Measurements from ENCODE around the gene TMEM184B. TPM values are rescaled to one million over a fixed set of nuclear protein-coding genes. Genes with fewer than 3 reads are reported as not detected.

Gene TMEM184B
- total and polyA plus RNA-seq, 4 donors: 7.5 to 12.6 (median 9.9) TPM

GRCh38 chr22:38243007-38243765, 29.6 kb downstream of the TMEM184B start:
- no peaks in the 10 kb centered on the region for H3K27me3 ChIP-seq (ENCODE audit: control insufficient read depth in 4 of 4, insufficient read depth in 4 of 4, low read length in 3 of 4)
- no peak overlapping the region for H3K9ac ChIP-seq (ENCODE audit: low read depth in 1 of 2, low read length in 2 of 2)
- TF ChIP-seq NR2F2 (IDR thresholded peaks at IDR 0.05) (peak; percentile 47), RXRA (IDR thresholded peaks at IDR 0.05) (peak in 1 of 2 donors; percentile 40), JUND (IDR thresholded peaks at IDR 0.05) (no peak), YY1 (IDR thresholded peaks at IDR 0.05) (no peak), FOXA1 (IDR thresholded peaks at IDR 0.05) (no peak), HNF4G (IDR thresholded peaks at IDR 0.05) (no peak), GABPA (IDR thresholded peaks at IDR 0.05 in 1 of 2, conservative IDR thresholded peaks at IDR 0.05 in 1 of 2) (no peak)
- TF ChIP-seq, protein P1, sequence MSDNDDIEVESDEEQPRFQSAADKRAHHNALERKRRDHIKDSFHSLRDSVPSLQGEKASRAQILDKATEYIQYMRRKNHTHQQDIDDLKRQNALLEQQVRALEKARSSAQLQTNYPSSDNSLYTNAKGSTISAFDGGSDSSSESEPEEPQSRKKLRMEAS (IDR thresholded peaks at IDR 0.05): no peak
- TF ChIP-seq, protein P2, sequence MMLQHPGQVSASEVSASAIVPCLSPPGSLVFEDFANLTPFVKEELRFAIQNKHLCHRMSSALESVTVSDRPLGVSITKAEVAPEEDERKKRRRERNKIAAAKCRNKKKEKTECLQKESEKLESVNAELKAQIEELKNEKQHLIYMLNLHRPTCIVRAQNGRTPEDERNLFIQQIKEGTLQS (IDR thresholded peaks at IDR 0.05): no peak
- TF ChIP-seq, protein P3, sequence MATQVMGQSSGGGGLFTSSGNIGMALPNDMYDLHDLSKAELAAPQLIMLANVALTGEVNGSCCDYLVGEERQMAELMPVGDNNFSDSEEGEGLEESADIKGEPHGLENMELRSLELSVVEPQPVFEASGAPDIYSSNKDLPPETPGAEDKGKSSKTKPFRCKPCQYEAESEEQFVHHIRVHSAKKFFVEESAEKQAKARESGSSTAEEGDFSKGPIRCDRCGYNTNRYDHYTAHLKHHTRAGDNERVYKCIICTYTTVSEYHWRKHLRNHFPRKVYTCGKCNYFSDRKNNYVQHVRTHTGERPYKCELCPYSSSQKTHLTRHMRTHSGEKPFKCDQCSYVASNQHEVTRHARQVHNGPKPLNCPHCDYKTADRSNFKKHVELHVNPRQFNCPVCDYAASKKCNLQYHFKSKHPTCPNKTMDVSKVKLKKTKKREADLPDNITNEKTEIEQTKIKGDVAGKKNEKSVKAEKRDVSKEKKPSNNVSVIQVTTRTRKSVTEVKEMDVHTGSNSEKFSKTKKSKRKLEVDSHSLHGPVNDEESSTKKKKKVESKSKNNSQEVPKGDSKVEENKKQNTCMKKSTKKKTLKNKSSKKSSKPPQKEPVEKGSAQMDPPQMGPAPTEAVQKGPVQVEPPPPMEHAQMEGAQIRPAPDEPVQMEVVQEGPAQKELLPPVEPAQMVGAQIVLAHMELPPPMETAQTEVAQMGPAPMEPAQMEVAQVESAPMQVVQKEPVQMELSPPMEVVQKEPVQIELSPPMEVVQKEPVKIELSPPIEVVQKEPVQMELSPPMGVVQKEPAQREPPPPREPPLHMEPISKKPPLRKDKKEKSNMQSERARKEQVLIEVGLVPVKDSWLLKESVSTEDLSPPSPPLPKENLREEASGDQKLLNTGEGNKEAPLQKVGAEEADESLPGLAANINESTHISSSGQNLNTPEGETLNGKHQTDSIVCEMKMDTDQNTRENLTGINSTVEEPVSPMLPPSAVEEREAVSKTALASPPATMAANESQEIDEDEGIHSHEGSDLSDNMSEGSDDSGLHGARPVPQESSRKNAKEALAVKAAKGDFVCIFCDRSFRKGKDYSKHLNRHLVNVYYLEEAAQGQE (IDR thresholded peaks at IDR 0.05): no peak
- H3K9me3 ChIP-seq (ENCODE audit: control insufficient read depth in 4 of 4, low read length in 3 of 4): no peaks in the 10 kb centered on the region
- no peak overlapping the region for H3K4me3 ChIP-seq (ENCODE audit: low read depth in 1 of 3, low read length in 3 of 3)
- DNase-seq (ENCODE audit: low spot score): peak; percentile 46
- WGBS: 71% methylated on average over 20 of the region's 20 CpGs
- peak overlapping the region; percentile 32 to 57 for H3K27ac ChIP-seq (ENCODE audit: low read depth in 1 of 2, low read length in 2 of 2)
- H3K36me3 ChIP-seq (ENCODE audit: control insufficient read depth in 4 of 4, insufficient read depth in 3 of 4, low read depth in 1 of 4, low read length in 3 of 4): peaks cover 0 to 18% (median 7%) of the 10 kb centered on the region in 4 donors
- H3K4me1 ChIP-seq (ENCODE audit: control insufficient read depth in 4 of 4, insufficient read depth in 4 of 4, low read length in 3 of 4): peaks cover 0 to 16% (median 6%) of the 10 kb centered on the region in 4 donors

DNA sequence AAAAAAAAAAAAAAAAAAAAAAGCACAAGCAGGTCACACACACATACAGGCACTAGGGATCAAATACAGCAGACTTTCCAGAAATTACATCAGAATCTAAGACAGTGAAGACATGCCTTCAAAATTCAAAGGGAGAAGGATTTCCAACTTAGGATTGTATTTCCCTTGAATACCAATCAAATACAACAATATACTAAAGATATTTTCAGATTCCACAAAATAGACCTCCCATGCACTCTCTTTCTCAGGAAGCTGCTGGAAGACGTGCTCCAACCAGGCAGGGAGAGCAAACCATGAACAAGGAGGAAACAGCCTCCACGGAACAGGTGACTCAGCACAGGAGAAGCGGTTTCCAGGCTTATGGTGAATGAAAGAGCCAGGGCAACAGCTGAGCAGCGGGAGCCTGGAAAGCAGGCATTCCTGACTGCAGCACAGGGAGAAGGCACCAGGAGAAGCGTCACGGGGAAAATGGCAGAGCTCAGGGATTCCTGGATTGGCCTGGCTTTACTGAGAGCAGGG, 32.0 kb downstream of the TMEM184B start:
- Histone ChIP-seq H3K9me3 (ENCODE audit: control insufficient read depth in 4 of 4, low read length in 3 of 4) (no peaks in the 10 kb centered on the region), H3K36me3 (ENCODE audit: control insufficient read depth in 4 of 4, insufficient read depth in 3 of 4, low read depth in 1 of 4, low read length in 3 of 4) (peaks cover 0 to 9% (median 2%) of the 10 kb centered on the region in 4 donors), H3K4me1 (ENCODE audit: control insufficient read depth in 4 of 4, insufficient read depth in 4 of 4, low read length in 3 of 4) (peaks cover 0 to 16% (median 6%) of the 10 kb centered on the region in 4 donors), H3K4me3 (ENCODE audit: low read depth in 1 of 3, low read length in 3 of 3) (no peak overlapping the region), H3K27me3 (ENCODE audit: control insufficient read depth in 4 of 4, insufficient read depth in 4 of 4, low read length in 3 of 4) (no peaks in the 10 kb centered on the region), H3K27ac (ENCODE audit: low read depth in 1 of 2, low read length in 2 of 2) (no peak overlapping the region), H3K9ac (ENCODE audit: low read depth in 1 of 2, low read length in 2 of 2) (no peak overlapping the region)
- no peak for DNase-seq (ENCODE audit: low spot score)
- TF ChIP-seq HNF4A (conservative IDR thresholded peaks at IDR 0.05) (no peak), YY1 (IDR thresholded peaks at IDR 0.05) (no peak), SP1 (IDR thresholded peaks at IDR 0.05) (no peak), JUND (IDR thresholded peaks at IDR 0.05) (no peak), NR2F2 (IDR thresholded peaks at IDR 0.05) (no peak)
- TF ChIP-seq, protein P3 (IDR thresholded peaks at IDR 0.05): no peak
- 79% methylated on average over 6 of the region's 6 CpGs for WGBS

All from liver (tissue), 9 donors.